Erythroblast (primary cell): ENCODE data around the gene DMD.

Experiments
- GATA1 ChIP-seq: IDR thresholded peaks from 2 replicates; pipeline ENCODE4 v1.6.1; 2011; ENCODE audit warnings: low read depth, mild to moderate bottlenecking, control low read depth, low read length, moderate library complexity
- POLR2A ChIP-seq: IDR thresholded peaks from 2 replicates; pipeline ENCODE4 v1.6.1; 2011; ENCODE audit warnings: mild to moderate bottlenecking, low read length

GRCh38 chrX:33252306-33252825, 41.0 kb upstream of the DMD start:
- TF ChIP-seq POLR2A (no peak), GATA1 (no peak)
